ENCODE results near the gene ZNF844. TPM values are rescaled to one million over a fixed set of nuclear protein-coding genes. Genes with fewer than 3 reads are reported as not detected.

The ZNF844 gene
- total RNA-seq, 2 donors from 2014 or later = 10.3 to 17.9 TPM

DNA sequence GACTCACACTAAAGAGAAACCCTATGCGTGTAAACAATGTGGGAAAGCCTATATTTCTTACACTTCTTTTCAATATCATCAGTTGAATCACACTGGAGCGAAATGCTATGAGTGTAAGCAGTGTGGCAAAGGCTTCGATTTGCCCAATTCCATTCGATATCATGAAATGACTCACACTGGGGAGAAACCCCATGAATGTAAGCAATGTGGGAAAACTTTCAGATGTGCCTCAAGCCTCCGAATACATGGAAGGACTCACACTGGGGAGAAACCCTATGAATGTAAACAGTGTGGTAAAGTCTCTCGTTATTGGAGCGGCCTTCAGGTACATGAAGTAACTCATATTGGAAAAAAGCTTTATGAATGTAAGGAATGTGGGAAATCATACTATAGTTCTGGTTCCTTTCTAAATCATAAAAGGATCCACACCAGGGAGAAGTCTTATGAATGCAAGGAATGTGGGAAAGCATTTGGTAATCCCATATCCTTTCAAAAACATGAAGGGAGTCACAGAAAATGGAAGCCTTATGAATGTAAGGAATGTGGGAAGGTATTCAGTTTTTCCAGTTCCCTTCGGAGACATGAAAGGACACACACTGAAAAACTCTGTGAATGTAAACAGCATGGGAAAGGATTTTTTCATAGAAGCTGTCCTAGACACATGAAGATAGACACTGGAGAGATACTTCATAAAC lies 47.6 kb downstream of the ZNF844 start:
- no peak overlapping the region for H3K27ac Mint-ChIP-seq
- WGBS, 2 experiments (ENCODE audit: insufficient coverage in 1 of 2, insufficient read length in 1 of 2) = 93 to 96% methylated on average over 5 to 8 of the region's 8 CpGs
- TF ChIP-seq, protein P1, sequence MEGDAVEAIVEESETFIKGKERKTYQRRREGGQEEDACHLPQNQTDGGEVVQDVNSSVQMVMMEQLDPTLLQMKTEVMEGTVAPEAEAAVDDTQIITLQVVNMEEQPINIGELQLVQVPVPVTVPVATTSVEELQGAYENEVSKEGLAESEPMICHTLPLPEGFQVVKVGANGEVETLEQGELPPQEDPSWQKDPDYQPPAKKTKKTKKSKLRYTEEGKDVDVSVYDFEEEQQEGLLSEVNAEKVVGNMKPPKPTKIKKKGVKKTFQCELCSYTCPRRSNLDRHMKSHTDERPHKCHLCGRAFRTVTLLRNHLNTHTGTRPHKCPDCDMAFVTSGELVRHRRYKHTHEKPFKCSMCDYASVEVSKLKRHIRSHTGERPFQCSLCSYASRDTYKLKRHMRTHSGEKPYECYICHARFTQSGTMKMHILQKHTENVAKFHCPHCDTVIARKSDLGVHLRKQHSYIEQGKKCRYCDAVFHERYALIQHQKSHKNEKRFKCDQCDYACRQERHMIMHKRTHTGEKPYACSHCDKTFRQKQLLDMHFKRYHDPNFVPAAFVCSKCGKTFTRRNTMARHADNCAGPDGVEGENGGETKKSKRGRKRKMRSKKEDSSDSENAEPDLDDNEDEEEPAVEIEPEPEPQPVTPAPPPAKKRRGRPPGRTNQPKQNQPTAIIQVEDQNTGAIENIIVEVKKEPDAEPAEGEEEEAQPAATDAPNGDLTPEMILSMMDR (conservative IDR thresholded peaks at IDR 0.05) = no peak
- peaks cover 67% of the 10 kb centered on the region for H3K9me3 ChIP-seq (ENCODE audit: control insufficient read depth, low read length)
- H3K27ac ChIP-seq (ENCODE audit: low read depth, low read length) = no peak overlapping the region
- no peaks in the 10 kb centered on the region for H3K27me3 ChIP-seq (ENCODE audit: control insufficient read depth, insufficient read depth, low read length, poor library complexity, severe bottlenecking)
- no peaks in the 10 kb centered on the region for H3K27me3 Mint-ChIP-seq (ENCODE audit: insufficient read depth)
- no peak for DNase-seq
- H3K9ac ChIP-seq (ENCODE audit: extremely low read depth, low read length, poor library complexity, severe bottlenecking) = no peak overlapping the region
- peaks cover 73% of the 10 kb centered on the region for H3K36me3 Mint-ChIP-seq (ENCODE audit: low read depth)
- peak overlapping the region; percentile 54 for H3K4me3 ChIP-seq (ENCODE audit: low read length)
- H3K4me3 Mint-ChIP-seq = no peak overlapping the region
- no peaks in the 10 kb centered on the region for H3K4me1 ChIP-seq (ENCODE audit: control insufficient read depth, insufficient read depth, low read length)
- peaks cover 55% of the 10 kb centered on the region for H3K36me3 ChIP-seq (ENCODE audit: control insufficient read depth, insufficient read depth, low read length)
- H3K9me3 Mint-ChIP-seq = peaks cover 84% of the 10 kb centered on the region
- no peaks in the 10 kb centered on the region for H3K4me1 Mint-ChIP-seq

DNA sequence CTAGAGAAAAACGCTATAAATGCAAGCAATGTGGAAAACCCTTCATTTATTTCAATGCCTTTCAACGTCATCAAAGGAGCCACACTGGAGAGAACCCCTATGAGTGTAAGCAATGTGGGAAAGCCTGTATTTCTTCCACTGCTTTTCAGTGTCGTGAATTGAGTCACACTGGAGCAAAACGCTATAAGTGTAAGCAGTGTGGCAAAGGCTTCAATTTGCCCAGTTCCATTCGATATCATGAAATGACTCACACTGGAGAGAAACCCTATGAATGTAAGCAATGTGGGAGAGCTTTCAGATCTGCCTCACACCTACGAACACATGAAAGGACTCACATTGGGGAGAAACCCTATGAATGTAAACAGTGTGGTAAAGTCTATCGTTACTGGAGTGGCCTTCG lies 48.2 kb downstream of the ZNF844 start:
- TF ChIP-seq, protein P1 (conservative IDR thresholded peaks at IDR 0.05) = no peak
- Histone ChIP-seq H3K27ac (ENCODE audit: low read depth, low read length) (no peak overlapping the region), H3K27me3 (ENCODE audit: control insufficient read depth, insufficient read depth, low read length, poor library complexity, severe bottlenecking) (no peaks in the 10 kb centered on the region), H3K4me1 (ENCODE audit: control insufficient read depth, insufficient read depth, low read length) (no peaks in the 10 kb centered on the region), H3K36me3 (ENCODE audit: control insufficient read depth, insufficient read depth, low read length) (peaks cover 55% of the 10 kb centered on the region), H3K9me3 (ENCODE audit: control insufficient read depth, low read length) (peaks cover 62% of the 10 kb centered on the region), H3K9ac (ENCODE audit: extremely low read depth, low read length, poor library complexity, severe bottlenecking) (no peak overlapping the region), H3K4me3 (ENCODE audit: low read length) (peak overlapping the region; percentile 54)
- Mint-ChIP-seq H3K27ac (no peak overlapping the region), H3K27me3 (ENCODE audit: insufficient read depth) (no peaks in the 10 kb centered on the region), H3K4me1 (no peaks in the 10 kb centered on the region), H3K4me3 (no peak overlapping the region), H3K36me3 (ENCODE audit: low read depth) (peaks cover 69% of the 10 kb centered on the region), H3K9me3 (peaks cover 79% of the 10 kb centered on the region)
- 91 to 93% methylated on average over 8 of the region's 8 CpGs for WGBS, 2 experiments (ENCODE audit: insufficient coverage in 1 of 2, insufficient read length in 1 of 2)
- DNase-seq = no peak

DNA sequence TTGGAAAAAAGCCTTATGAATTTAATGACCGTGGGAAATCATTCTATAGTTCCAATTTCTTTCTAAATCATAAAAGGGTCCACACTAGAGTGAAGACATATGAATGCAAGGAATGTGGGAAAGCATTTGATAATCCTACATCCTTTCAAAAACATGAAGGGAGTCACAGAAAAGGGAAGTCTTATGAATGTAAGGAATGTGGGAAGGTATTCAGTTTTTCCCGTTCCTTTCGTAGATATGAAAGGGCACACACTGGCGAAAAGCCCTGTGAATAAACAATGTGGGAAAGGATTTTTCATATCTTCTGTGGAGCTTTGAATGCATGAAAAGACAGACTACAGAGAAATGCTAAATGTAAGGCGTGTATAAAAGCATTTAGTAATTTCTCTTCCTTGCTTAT lies 48.6 kb downstream of the ZNF844 start:
- TF ChIP-seq, protein P1 (conservative IDR thresholded peaks at IDR 0.05) = no peak
- H3K4me3 ChIP-seq (ENCODE audit: low read length) = peak overlapping the region; percentile 54

More for the DNA sequence above, 48.6 kb downstream of the ZNF844 start:
- Mint-ChIP-seq H3K4me1 (no peaks in the 10 kb centered on the region), H3K4me3 (no peak overlapping the region), H3K27me3 (ENCODE audit: insufficient read depth) (no peaks in the 10 kb centered on the region), H3K36me3 (ENCODE audit: low read depth) (peaks cover 69% of the 10 kb centered on the region), H3K27ac (no peak overlapping the region), H3K9me3 (peaks cover 79% of the 10 kb centered on the region)
- DNase-seq = no peak
- Histone ChIP-seq H3K27me3 (ENCODE audit: control insufficient read depth, insufficient read depth, low read length, poor library complexity, severe bottlenecking) (no peaks in the 10 kb centered on the region), H3K4me1 (ENCODE audit: control insufficient read depth, insufficient read depth, low read length) (no peaks in the 10 kb centered on the region), H3K27ac (ENCODE audit: low read depth, low read length) (no peak overlapping the region), H3K9me3 (ENCODE audit: control insufficient read depth, low read length) (peaks cover 62% of the 10 kb centered on the region), H3K9ac (ENCODE audit: extremely low read depth, low read length, poor library complexity, severe bottlenecking) (no peak overlapping the region), H3K36me3 (ENCODE audit: control insufficient read depth, insufficient read depth, low read length) (peaks cover 55% of the 10 kb centered on the region)
- 95% methylated on average over 4 to 5 of the region's 5 CpGs for WGBS, 2 experiments (ENCODE audit: insufficient coverage in 1 of 2, insufficient read length in 1 of 2)

Data from endodermal cell (in vitro differentiated cells).